ENCODE data around the gene TERT. TPM values are rescaled to one million over a fixed set of nuclear protein-coding genes. Genes with fewer than 3 reads are reported as not detected.
"Not testable (repeated sequence)": the region's sequence is repeated elsewhere in the genome, so short reads cannot be mapped to it uniquely, and the experiment has no call there.

The TERT gene
- total and polyA plus RNA-seq, 7 donors: 2.9 TPM; not detected in 6

DNA sequence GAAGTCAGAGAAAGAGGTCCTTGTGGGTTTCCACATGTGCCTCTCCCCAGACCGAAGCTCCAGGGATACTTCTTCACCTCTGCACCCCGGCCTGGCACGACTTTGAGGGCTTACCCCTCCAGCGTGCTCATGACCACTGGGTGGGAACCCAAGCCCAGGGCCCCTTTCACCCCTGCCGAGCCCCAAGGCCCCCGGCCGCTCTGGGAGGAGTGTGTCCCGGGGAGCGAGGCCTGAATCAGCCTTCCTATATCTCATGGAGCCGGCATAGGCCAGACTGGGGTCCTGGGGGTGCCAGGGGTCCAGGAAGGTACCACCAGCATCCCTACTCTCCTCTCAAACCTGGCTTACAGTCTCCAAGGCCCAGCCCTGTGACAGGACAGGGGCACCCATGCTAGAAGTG is 17.1 kb downstream of the TERT start:
- Histone ChIP-seq H3K36me3 (no peaks in the 10 kb centered on the region), H3K4me3 (no peak overlapping the region), H3K4me1 (no peaks in the 10 kb centered on the region), H3K9me3 (no peaks in the 10 kb centered on the region), H3K27me3 (peaks cover 0 to 5% (median 0%) of the 10 kb centered on the region in 3 donors), H3K27ac (no peak overlapping the region)
- TF ChIP-seq POLR2A (IDR thresholded peaks at IDR 0.05) (no peak), POLR2AphosphoS5 (IDR thresholded peaks at IDR 0.05) (no peak), EP300 (IDR thresholded peaks at IDR 0.05) (no peak)
- TF ChIP-seq, protein P1, sequence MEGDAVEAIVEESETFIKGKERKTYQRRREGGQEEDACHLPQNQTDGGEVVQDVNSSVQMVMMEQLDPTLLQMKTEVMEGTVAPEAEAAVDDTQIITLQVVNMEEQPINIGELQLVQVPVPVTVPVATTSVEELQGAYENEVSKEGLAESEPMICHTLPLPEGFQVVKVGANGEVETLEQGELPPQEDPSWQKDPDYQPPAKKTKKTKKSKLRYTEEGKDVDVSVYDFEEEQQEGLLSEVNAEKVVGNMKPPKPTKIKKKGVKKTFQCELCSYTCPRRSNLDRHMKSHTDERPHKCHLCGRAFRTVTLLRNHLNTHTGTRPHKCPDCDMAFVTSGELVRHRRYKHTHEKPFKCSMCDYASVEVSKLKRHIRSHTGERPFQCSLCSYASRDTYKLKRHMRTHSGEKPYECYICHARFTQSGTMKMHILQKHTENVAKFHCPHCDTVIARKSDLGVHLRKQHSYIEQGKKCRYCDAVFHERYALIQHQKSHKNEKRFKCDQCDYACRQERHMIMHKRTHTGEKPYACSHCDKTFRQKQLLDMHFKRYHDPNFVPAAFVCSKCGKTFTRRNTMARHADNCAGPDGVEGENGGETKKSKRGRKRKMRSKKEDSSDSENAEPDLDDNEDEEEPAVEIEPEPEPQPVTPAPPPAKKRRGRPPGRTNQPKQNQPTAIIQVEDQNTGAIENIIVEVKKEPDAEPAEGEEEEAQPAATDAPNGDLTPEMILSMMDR (IDR thresholded peaks at IDR 0.05): no peak
- no peak for DNase-seq
- intact Hi-C loops (cut with DNase I): no loop called here
- WGBS, 2 donors: 95% methylated on average over 10 of the region's 10 CpGs

DNA sequence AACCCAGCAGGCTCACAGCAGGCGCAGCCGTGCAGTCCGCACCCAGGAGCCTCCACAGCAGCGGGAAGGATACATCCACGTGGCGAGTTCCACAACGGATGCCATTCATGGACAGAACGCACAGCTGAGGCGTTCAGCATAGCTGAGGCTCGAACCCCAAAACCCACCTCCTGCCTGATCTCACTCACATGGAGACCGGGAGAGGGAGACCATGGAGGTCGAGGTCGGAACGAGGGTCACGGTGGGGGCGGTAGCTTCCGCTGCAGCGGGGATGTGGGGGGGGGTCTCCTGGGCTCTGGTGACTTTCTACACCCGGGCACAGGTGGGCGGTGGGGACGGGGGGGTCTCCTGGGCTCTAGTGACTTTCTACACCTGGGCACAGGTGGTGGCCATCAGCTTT is 17.5 kb downstream of the TERT start:
- no peak for TF ChIP-seq POLR2A (IDR thresholded peaks at IDR 0.05)
- TF ChIP-seq, protein P1 (IDR thresholded peaks at IDR 0.05): no peak
- no peak for TF ChIP-seq POLR2AphosphoS5 (IDR thresholded peaks at IDR 0.05)
- no peak for TF ChIP-seq EP300 (IDR thresholded peaks at IDR 0.05)
- Histone ChIP-seq H3K36me3 (no peaks in the 10 kb centered on the region), H3K27me3 (peaks cover 0 to 5% (median 0%) of the 10 kb centered on the region in 3 donors), H3K27ac (no peak overlapping the region), H3K4me3 (no peak overlapping the region), H3K4me1 (no peaks in the 10 kb centered on the region), H3K9me3 (no peaks in the 10 kb centered on the region)
- DNase-seq: no peak
- intact Hi-C loops (cut with DNase I): no loop called here
- 93 to 95% methylated on average over 21 of the region's 21 CpGs for WGBS, 2 donors

GRCh38 chr5:1276930-1277329 is 17.9 kb downstream of the TERT start:
- no peak for TF ChIP-seq POLR2A (IDR thresholded peaks at IDR 0.05)
- TF ChIP-seq POLR2AphosphoS5 (IDR thresholded peaks at IDR 0.05): no peak
- TF ChIP-seq, protein P1 (IDR thresholded peaks at IDR 0.05): no peak
- TF ChIP-seq EP300 (IDR thresholded peaks at IDR 0.05): no peak
- intact Hi-C loops (cut with DNase I): no loop called here
- 90 to 93% methylated on average over 20 of the region's 20 CpGs for WGBS, 2 donors
- Histone ChIP-seq H3K36me3 (no peaks in the 10 kb centered on the region), H3K27me3 (peaks cover 0 to 5% (median 0%) of the 10 kb centered on the region in 3 donors), H3K27ac (no peak overlapping the region), H3K4me3 (no peak overlapping the region), H3K9me3 (no peaks in the 10 kb centered on the region), H3K4me1 (no peaks in the 10 kb centered on the region)
- no peak for DNase-seq

GRCh38 chr5:1275397-1276391 is 19.2 kb downstream of the TERT start:
- H3K4me1 ChIP-seq; H3K9me3 ChIP-seq; intact Hi-C loops (cut with DNase I); H3K27ac ChIP-seq; H3K36me3 ChIP-seq; H3K27me3 ChIP-seq; DNase-seq; H3K4me3 ChIP-seq: not testable (repeated sequence)
- WGBS, 2 donors: 71 to 81% methylated on average over 10 of the region's 10 CpGs

GRCh38 chr5:1274471-1274870 is 20.4 kb downstream of the TERT start:
- Histone ChIP-seq H3K27me3 (peaks cover 0 to 5% (median 0%) of the 10 kb centered on the region in 3 donors), H3K4me3 (no peak overlapping the region), H3K4me1 (no peaks in the 10 kb centered on the region), H3K27ac (no peak overlapping the region), H3K9me3 (no peaks in the 10 kb centered on the region), H3K36me3 (no peaks in the 10 kb centered on the region)
- TF ChIP-seq POLR2A (IDR thresholded peaks at IDR 0.05) (no peak), EP300 (IDR thresholded peaks at IDR 0.05) (no peak), POLR2AphosphoS5 (IDR thresholded peaks at IDR 0.05) (no peak)
- TF ChIP-seq, protein P1 (IDR thresholded peaks at IDR 0.05): no peak
- DNase-seq: no peak
- 91 to 92% methylated on average over 16 of the region's 16 CpGs for WGBS, 2 donors
- intact Hi-C loops (cut with DNase I): no loop called here

Data from sigmoid colon (tissue), 7 donors.